Retinal pigment epithelial cell (primary cell): Measurements from ENCODE around the gene FOXS1.

Experiments
- DNase-seq: peaks from one replicate; pipeline ENCODE4 v3.0.0-alpha.2; 2010; ENCODE audit warnings: low read depth
- H3K4me3 ChIP-seq: 2 replicates; pipeline ENCODE4 v1.5.1; 2011; ENCODE audit warnings: mild to moderate bottlenecking, low read length, control low read depth, moderate library complexity
- CTCF ChIP-seq: conservative IDR thresholded peaks from 2 replicates; pipeline ENCODE4 v1.5.1; 2011; ENCODE audit warnings: low read depth, low read length, control low read depth, inconsistent platforms

FOXS1 gene

GRCh38 chr20:31845300-31845863 lies at the start of gene FOXS1:
FOXS1 (minus strand) TSS chr20:31845604; CDS start chr20:31845542, 62 bp downstream.
- TF ChIP-seq CTCF, result no peak
- H3K4me3 ChIP-seq, result no peak within 1 kb of the TSS
- DNase-seq, result no peak

GRCh38 chr20:31890646-31891045 lies 45.2 kb upstream of the FOXS1 start:
- H3K4me3 ChIP-seq, result no peak overlapping the region
- TF ChIP-seq CTCF, result no peak
- DNase-seq, result no peak

GRCh38 chr20:31883829-31884228 lies 38.4 kb upstream of the FOXS1 start:
- H3K4me3 ChIP-seq, result no peak overlapping the region
- no peak for DNase-seq
- TF ChIP-seq CTCF, result no peak

- DNase-seq, result no peak
- no peak overlapping the region for H3K4me3 ChIP-seq
- TF ChIP-seq CTCF, result no peak
Observed at GRCh38 chr20:31881945-31882344, 36.5 kb upstream of the FOXS1 start.

- peak overlapping the region; percentile 69 for H3K4me3 ChIP-seq
- DNase-seq, result peak; percentile 73
- no peak for TF ChIP-seq CTCF
Observed at GRCh38 chr20:31879143-31879987, 34.0 kb upstream of the FOXS1 start.

- no peak for DNase-seq
- H3K4me3 ChIP-seq, result no peak overlapping the region
- TF ChIP-seq CTCF, result no peak
Observed at GRCh38 chr20:31877684-31878083, 32.3 kb upstream of the FOXS1 start.

- no peak for DNase-seq
- H3K4me3 ChIP-seq, result no peak overlapping the region
- no peak for TF ChIP-seq CTCF
Observed at GRCh38 chr20:31875671-31876070, 30.3 kb upstream of the FOXS1 start.
